AG09309 (cell line): Measurements from ENCODE around the gene PCYT2.

Experiments
- DNase-seq: peaks from one replicate; pipeline ENCODE4 v3.0.0-alpha.2; 2010; ENCODE audit warnings: low read depth
- H3K4me3 ChIP-seq: 2 replicates; pipeline ENCODE4 v1.5.1; 2011; ENCODE audit warnings: mild to moderate bottlenecking, low read depth, low read length, moderate library complexity; ENCODE audit not compliant: control insufficient read depth
- TF ChIP-seq, protein P1 (sequence below): IDR thresholded peaks from 2 replicates; pipeline ENCODE4 v1.5.1; 2011; ENCODE audit warnings: mild to moderate bottlenecking, low read depth, low read length, inconsistent platforms; ENCODE audit not compliant: insufficient read depth, control insufficient read depth; ENCODE audit errors: missing control alignments

Gene PCYT2

DNA sequence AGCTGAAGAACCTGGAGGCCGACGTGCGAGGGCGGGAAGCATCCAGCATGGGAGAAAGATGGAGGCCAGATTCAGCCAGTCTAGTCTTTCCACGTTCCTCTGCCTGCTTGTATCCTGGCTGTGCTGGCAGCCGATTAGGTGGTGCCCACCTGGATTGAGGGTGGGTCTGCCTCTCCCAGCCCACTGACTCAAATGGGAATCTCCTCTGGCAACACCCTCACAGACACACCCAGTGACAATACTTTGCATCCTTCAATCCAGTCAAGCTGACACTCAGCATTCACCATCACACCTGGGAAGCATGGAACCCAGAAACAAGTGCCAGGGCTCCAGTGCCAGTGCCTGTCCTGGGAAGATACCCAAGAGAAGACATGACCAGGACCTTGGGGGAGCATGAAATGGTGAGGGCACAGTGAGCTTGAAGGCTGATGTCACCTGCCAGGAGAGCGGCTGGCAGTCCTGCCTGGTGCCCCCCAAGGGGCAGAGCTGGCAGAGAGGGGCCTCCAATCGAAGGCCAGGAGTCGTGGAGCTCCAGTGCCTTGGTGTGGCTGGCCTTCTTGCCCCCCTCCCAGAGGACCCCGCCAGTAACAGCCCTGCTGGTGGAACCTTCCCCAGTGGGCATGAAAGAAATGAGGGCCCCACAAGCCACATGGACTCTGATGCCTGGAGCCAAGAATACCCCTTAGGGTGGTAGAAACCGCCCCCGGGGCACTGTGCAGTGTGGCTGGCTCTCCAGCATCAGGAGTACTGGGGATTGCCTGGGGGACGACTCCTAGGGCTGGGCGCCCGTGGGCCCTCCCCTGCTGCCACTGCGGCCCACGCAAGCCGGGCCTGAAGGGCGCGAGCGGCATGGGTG lies 9.8 kb downstream of the PCYT2 start:
- peak overlapping the region; percentile 6; the same call in 1 of the 2 replicates for H3K4me3 ChIP-seq
- TF ChIP-seq, protein P1, sequence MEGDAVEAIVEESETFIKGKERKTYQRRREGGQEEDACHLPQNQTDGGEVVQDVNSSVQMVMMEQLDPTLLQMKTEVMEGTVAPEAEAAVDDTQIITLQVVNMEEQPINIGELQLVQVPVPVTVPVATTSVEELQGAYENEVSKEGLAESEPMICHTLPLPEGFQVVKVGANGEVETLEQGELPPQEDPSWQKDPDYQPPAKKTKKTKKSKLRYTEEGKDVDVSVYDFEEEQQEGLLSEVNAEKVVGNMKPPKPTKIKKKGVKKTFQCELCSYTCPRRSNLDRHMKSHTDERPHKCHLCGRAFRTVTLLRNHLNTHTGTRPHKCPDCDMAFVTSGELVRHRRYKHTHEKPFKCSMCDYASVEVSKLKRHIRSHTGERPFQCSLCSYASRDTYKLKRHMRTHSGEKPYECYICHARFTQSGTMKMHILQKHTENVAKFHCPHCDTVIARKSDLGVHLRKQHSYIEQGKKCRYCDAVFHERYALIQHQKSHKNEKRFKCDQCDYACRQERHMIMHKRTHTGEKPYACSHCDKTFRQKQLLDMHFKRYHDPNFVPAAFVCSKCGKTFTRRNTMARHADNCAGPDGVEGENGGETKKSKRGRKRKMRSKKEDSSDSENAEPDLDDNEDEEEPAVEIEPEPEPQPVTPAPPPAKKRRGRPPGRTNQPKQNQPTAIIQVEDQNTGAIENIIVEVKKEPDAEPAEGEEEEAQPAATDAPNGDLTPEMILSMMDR, result no peak
- DNase-seq, result no peak

DNA sequence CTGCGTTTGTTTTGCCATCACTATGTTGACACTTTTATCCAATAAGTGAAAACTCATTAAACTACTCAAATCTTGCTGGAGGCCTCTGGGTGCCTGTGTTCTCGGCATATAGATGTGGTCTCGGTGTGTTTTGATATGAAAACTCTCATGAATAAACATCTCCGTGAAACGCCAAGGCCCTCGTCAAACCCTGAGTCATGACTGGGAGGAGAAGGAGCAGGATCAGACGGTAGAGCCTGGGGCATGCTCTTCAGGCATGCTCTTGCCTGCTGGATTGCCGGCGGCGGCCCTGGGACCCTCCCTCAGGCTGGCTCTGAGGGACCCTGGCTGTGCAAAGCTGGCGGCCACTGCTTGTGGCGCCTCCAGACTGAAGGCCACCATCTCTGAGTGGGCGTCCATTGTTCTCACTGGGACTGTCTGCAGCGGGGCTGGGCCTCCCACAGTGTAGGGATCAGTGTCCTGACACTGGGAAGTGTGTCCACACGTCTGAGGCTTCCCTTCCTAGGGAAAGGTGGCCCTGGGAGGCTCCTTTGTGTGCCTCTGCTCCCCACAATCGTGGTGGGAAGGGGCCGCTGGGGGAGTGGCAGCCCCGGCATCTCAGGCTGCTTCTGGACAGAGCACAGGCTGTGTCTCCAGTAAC lies 10.9 kb downstream of the PCYT2 start:
- DNase-seq, result no peak
- no peak overlapping the region for H3K4me3 ChIP-seq
- TF ChIP-seq, protein P1, result no peak

DNA sequence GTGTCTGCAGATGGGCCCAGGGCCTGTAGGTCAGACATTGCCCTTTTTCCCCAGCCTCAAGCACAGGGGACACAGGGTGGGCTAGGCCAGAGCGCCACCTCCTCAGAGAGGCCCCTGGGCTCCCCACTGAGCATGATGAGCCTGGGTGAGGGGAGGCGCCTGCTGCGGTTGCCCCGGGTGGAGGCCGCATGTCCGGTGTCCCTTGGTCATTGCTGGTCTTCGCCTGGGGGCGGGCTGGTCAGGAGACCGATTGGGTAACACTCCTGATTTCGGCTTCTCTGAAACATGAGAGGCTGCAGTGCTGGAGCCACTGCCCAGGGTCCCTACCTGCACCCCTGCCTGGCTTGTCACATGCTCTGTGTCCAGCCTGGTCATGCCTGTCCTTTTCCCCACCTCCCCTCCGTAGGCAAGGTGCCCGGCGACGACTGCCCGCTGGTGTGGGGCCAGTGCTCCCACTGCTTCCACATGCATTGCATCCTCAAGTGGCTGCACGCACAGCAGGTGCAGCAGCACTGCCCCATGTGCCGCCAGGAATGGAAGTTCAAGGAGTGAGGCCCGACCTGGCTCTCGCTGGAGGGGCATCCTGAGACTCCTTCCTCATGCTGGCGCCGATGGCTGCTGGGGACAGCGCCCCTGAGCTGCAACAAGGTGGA lies 11.6 kb downstream of the PCYT2 start:
- TF ChIP-seq, protein P1, result no peak
- no peak overlapping the region for H3K4me3 ChIP-seq
- no peak for DNase-seq

DNA sequence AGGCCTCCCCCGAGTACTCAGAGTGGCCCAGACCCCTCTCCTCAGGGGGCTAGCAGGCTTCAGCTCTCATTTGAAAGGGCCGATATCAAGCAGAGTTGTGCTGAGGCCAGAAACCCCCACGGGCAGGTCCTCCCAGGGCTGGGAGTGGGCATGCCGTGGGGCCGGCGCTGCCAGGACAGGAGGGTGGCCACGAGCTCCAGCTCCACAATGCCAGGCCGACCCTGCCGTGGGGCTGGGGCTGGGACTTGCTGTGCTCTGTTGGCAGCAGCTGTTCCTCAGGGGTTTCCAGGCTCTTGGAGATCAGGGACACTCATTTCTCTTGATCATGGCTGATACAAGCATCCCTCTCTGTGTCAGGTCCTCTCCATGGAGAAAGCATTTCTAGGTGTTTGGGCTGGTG lies 12.3 kb downstream of the PCYT2 start:
- H3K4me3 ChIP-seq, result no peak overlapping the region
- no peak for DNase-seq
- TF ChIP-seq, protein P1, result no peak

DNA sequence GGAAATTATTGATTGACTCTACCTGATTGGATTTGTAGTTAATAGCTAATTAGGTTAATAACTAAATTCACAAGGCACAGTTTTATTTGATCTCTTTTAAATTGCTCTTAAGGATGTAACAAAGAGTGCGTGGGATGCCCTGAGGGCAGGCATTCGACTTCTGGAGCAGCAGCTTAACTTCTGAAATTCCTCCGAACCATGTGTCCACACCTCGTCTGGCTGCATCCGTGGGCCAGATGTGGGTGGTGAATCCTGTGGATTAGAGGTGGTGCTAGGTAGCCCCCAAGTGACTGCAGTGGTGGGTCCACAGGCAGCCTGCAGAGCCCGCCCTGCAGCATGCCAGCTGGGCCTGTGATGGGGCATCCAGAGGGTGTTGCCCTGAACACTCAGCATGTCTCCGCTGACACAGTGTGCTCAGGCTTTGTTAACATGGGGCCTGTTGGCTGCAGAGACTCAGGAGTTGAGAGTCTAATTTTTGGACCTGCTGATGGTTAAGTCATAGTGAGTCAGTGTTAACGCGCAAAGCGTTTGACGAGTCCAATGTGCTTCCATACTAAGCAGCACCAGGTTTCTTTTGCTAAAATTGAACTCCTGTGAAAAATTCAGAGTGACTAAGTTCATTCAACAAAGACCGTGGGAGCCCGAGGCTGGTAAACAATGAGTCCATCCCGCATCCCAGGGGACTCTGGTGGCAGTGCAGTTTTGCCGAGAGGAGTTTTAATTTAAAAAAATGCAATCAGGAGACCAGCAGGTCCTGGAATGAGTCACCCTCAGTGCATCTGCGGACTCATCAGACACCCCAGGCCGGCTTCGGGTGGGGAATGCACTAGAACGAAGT lies 13.0 kb downstream of the PCYT2 start:
- no peak overlapping the region for H3K4me3 ChIP-seq
- TF ChIP-seq, protein P1, result no peak
- peak; percentile 75 for DNase-seq

DNA sequence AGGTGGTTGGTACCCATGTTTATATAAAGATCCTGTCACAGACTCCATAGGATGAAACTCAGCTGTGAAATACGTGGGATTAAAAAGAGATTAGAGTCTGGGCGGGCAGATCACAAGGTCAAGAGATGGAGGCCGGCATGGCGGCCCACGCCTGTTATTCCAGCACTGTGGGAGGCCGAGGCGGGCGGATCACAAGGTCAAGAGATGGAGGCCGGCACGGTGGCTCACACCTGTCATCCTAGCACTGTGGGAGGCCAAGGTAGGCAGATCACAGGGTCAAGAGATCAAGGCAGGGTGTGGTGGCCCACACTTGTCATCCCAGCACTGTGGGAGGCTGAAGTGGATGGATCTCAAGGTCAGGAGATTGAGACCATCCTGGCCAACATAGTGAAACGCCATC lies 15.8 kb downstream of the PCYT2 start:
- TF ChIP-seq, protein P1, result no peak
- H3K4me3 ChIP-seq, result no peak overlapping the region
- DNase-seq, result no peak
